ENCODE data around the gene RIMBP3B. TPM values are rescaled to one million over a fixed set of nuclear protein-coding genes. Genes with fewer than 3 reads are reported as not detected.
"Not testable (repeated sequence)": the region's sequence is repeated elsewhere in the genome, so short reads cannot be mapped to it uniquely, and the experiment has no call there.

The RIMBP3B gene
- total RNA-seq = under 1 TPM in 1 of 4 donors, not detected in 3; 0.54 TPM

- H3K36me3 ChIP-seq; H3K27me3 ChIP-seq; intact Hi-C loops (cut with DNase I); DNase-seq; H3K9me3 ChIP-seq; H3K4me1 ChIP-seq; H3K27ac ChIP-seq; H3K4me3 ChIP-seq (replicated peaks in 1 of 3): not testable (repeated sequence)
- no CpG with 5 or more reads among the region's 91 CpGs for WGBS, 2 donors
Observed at GRCh38 chr22:21383701-21384467, at the start of gene RIMBP3B. Gene RIMBP3B, plus strand, starts transcription at chr22:21383751. Its CDS starts 108 bp downstream, at chr22:21383859.

- WGBS, 2 donors = 94% methylated on average over 6 of the region's 12 CpGs; no CpG with 5 or more reads in 1 of the 2 donors
- H3K36me3 ChIP-seq; DNase-seq; H3K4me3 ChIP-seq (replicated peaks in 1 of 3); H3K4me1 ChIP-seq; H3K9me3 ChIP-seq; H3K27me3 ChIP-seq; H3K27ac ChIP-seq; intact Hi-C loops (cut with DNase I): not testable (repeated sequence)
Observed at GRCh38 chr22:21357527-21357926, 26.0 kb upstream of the RIMBP3B start.

GRCh38 chr22:21360525-21360924 lies 23.0 kb upstream of the RIMBP3B start:
- H3K36me3 ChIP-seq; DNase-seq; intact Hi-C loops (cut with DNase I); H3K9me3 ChIP-seq; H3K4me3 ChIP-seq (replicated peaks in 1 of 3); H3K27me3 ChIP-seq; H3K4me1 ChIP-seq; H3K27ac ChIP-seq: not testable (repeated sequence)
- no CpG with 5 or more reads among the region's 59 CpGs for WGBS, 2 donors

GRCh38 chr22:21362473-21362872 lies 21.1 kb upstream of the RIMBP3B start:
- H3K36me3 ChIP-seq; H3K27me3 ChIP-seq; H3K4me3 ChIP-seq (replicated peaks in 1 of 3); H3K4me1 ChIP-seq; intact Hi-C loops (cut with DNase I); H3K9me3 ChIP-seq; H3K27ac ChIP-seq; DNase-seq: not testable (repeated sequence)
- WGBS, 2 donors = no CpG with 5 or more reads among the region's 4 CpGs

GRCh38 chr22:21363061-21363460 lies 20.5 kb upstream of the RIMBP3B start:
- H3K27ac ChIP-seq; H3K36me3 ChIP-seq; H3K4me3 ChIP-seq (replicated peaks in 1 of 3); H3K27me3 ChIP-seq; intact Hi-C loops (cut with DNase I); H3K4me1 ChIP-seq; H3K9me3 ChIP-seq; DNase-seq: not testable (repeated sequence)
- WGBS, 2 donors = 40% methylated on average over 1 of the region's 5 CpGs; no CpG with 5 or more reads in 1 of the 2 donors

GRCh38 chr22:21363803-21364202 lies 19.7 kb upstream of the RIMBP3B start:
- H3K9me3 ChIP-seq; intact Hi-C loops (cut with DNase I); H3K27ac ChIP-seq; H3K27me3 ChIP-seq; H3K4me1 ChIP-seq; H3K4me3 ChIP-seq (replicated peaks in 1 of 3); H3K36me3 ChIP-seq; DNase-seq: not testable (repeated sequence)
- 63% methylated on average over 10 of the region's 11 CpGs; no CpG with 5 or more reads in 1 of the 2 donors for WGBS, 2 donors

GRCh38 chr22:21364362-21364761 lies 19.2 kb upstream of the RIMBP3B start:
- H3K27me3 ChIP-seq; DNase-seq; H3K4me1 ChIP-seq; H3K9me3 ChIP-seq; H3K36me3 ChIP-seq; intact Hi-C loops (cut with DNase I); H3K4me3 ChIP-seq (replicated peaks in 1 of 3); H3K27ac ChIP-seq: not testable (repeated sequence)
- WGBS, 2 donors = no CpG with 5 or more reads among the region's 11 CpGs

GRCh38 chr22:21365337-21365736 lies 18.2 kb upstream of the RIMBP3B start:
- H3K27me3 ChIP-seq; H3K9me3 ChIP-seq; intact Hi-C loops (cut with DNase I); H3K4me3 ChIP-seq (replicated peaks in 1 of 3); DNase-seq; H3K27ac ChIP-seq; H3K4me1 ChIP-seq; H3K36me3 ChIP-seq: not testable (repeated sequence)
- WGBS, 2 donors = no CpG with 5 or more reads among the region's 4 CpGs

GRCh38 chr22:21368603-21369310 lies 14.8 kb upstream of the RIMBP3B start:
- H3K27me3 ChIP-seq; H3K27ac ChIP-seq; H3K4me1 ChIP-seq; intact Hi-C loops (cut with DNase I); H3K4me3 ChIP-seq (replicated peaks in 1 of 3); H3K36me3 ChIP-seq; H3K9me3 ChIP-seq; DNase-seq: not testable (repeated sequence)
- WGBS, 2 donors = no CpG with 5 or more reads among the region's 12 CpGs

GRCh38 chr22:21375880-21376279 lies 7.7 kb upstream of the RIMBP3B start:
- intact Hi-C loops (cut with DNase I); H3K4me1 ChIP-seq; H3K27me3 ChIP-seq; H3K4me3 ChIP-seq (replicated peaks in 1 of 3); H3K27ac ChIP-seq; DNase-seq; H3K36me3 ChIP-seq; H3K9me3 ChIP-seq: not testable (repeated sequence)
- WGBS, 2 donors = no CpG with 5 or more reads among the region's 4 CpGs

- WGBS, 2 donors = no CpG with 5 or more reads among the region's 79 CpGs
- H3K4me1 ChIP-seq; intact Hi-C loops (cut with DNase I): not testable (repeated sequence)
Observed at GRCh38 chr22:21384468-21385357, 1.2 kb downstream of the RIMBP3B start.

GRCh38 chr22:21389480-21389879 lies 5.9 kb downstream of the RIMBP3B start:
- H3K27me3 ChIP-seq; DNase-seq; intact Hi-C loops (cut with DNase I); H3K36me3 ChIP-seq; H3K9me3 ChIP-seq; H3K27ac ChIP-seq; H3K4me1 ChIP-seq; H3K4me3 ChIP-seq (replicated peaks in 1 of 3): not testable (repeated sequence)
- WGBS, 2 donors = no CpG with 5 or more reads among the region's 7 CpGs

More at GRCh38 chr22:21384468-21385357, 1.2 kb downstream of the RIMBP3B start:
- not testable (repeated sequence) for H3K36me3 ChIP-seq; H3K9me3 ChIP-seq; H3K4me3 ChIP-seq (replicated peaks in 1 of 3); H3K27me3 ChIP-seq; H3K27ac ChIP-seq; DNase-seq
